Measurements from ENCODE around the gene ANO10. TPM values are rescaled to one million over a fixed set of nuclear protein-coding genes. Genes with fewer than 3 reads are reported as not detected.

The ANO10 gene
- total and polyA plus RNA-seq, 2 donors (not counting 1 experiment from before 2014, with no cell fraction given) = 1.9 to 10.6 TPM

DNA sequence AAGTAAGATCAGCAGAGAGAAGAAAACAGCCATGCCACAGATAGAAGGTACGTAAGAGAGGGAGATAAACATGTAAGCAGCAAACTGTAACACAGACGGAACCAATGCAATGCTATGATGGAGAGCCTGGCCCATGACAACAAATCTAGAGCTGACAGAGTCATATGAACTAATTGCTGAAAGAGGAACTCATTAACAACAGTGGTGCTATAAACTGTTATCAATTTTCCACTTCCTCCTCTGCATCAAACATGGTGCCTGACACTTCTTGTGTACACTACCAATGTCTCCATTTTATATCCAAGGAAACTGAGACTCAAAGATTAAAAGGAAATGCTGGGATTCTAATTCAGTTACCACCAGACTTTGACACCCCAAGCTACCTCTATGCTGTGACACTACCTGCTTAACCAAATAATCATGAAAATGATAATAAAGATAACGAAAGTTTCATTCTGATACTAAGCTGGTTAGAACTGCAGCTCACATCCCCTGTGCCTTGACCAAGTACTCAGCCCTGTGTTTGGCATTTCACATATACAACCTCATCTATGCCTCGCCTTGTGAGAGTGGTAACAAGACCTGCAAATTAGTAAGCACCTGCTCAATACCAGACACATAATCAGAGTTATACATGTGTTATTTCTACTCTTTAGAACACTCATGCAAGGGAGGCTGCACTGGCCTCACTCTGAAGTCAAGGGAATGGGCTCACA is 79.3 kb downstream of the ANO10 start:
- no peak overlapping the region for H3K27ac Mint-ChIP-seq
- WGBS (ENCODE audit: insufficient coverage) = 80% methylated on average over 1 of the region's 4 CpGs
- no peaks in the 10 kb centered on the region for H3K36me3 ChIP-seq (replicated peaks in 1 of 2; ENCODE audit: control extremely low read depth in 1 of 2, control insufficient read depth in 1 of 2, extremely low read depth in 1 of 2, insufficient read depth in 2 of 2, low read length in 1 of 2)
- no peak overlapping the region for H3K9ac ChIP-seq (ENCODE audit: low read length)
- H3K9me3 Mint-ChIP-seq (ENCODE audit: insufficient read depth) = no peaks in the 10 kb centered on the region
- DNase-seq (no peak), ATAC-seq (ENCODE audit: low read depth) (no peak)
- H3K27ac ChIP-seq (ENCODE audit: low read length in 2 of 2) = no peak overlapping the region
- no peaks in the 10 kb centered on the region for H3K79me2 ChIP-seq (ENCODE audit: control insufficient read depth, insufficient read depth, low read length)
- intact Hi-C loops (cut with micrococcal nuclease) = no loop called here
- H3K4me3 Mint-ChIP-seq = no peak overlapping the region
- no peaks in the 10 kb centered on the region for H4K20me1 ChIP-seq (ENCODE audit: control insufficient read depth, insufficient read depth, low read length, poor library complexity, severe bottlenecking)
- H2AFZ ChIP-seq (ENCODE audit: insufficient read depth, low read depth, low read length, poor library complexity, severe bottlenecking) = no peak overlapping the region
- no peak for TF ChIP-seq EZH2 (IDR thresholded peaks at IDR 0.05; ENCODE audit: borderline replicate concordance, insufficient read depth, low read depth, low read length, poor library complexity, severe bottlenecking)
- TF ChIP-seq, protein P1, sequence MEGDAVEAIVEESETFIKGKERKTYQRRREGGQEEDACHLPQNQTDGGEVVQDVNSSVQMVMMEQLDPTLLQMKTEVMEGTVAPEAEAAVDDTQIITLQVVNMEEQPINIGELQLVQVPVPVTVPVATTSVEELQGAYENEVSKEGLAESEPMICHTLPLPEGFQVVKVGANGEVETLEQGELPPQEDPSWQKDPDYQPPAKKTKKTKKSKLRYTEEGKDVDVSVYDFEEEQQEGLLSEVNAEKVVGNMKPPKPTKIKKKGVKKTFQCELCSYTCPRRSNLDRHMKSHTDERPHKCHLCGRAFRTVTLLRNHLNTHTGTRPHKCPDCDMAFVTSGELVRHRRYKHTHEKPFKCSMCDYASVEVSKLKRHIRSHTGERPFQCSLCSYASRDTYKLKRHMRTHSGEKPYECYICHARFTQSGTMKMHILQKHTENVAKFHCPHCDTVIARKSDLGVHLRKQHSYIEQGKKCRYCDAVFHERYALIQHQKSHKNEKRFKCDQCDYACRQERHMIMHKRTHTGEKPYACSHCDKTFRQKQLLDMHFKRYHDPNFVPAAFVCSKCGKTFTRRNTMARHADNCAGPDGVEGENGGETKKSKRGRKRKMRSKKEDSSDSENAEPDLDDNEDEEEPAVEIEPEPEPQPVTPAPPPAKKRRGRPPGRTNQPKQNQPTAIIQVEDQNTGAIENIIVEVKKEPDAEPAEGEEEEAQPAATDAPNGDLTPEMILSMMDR (IDR thresholded peaks at IDR 0.05) = no peak
- CTCF ChIA-PET = interaction anchor here (1.1 to 5.3 kb wide), 5 partner anchors 41 to 693 kb away, joined by 3 to 51 read pairs (median 5); no protein-coding TSS in a partner anchor
- H3K4me2 ChIP-seq (replicated peaks; ENCODE audit: low read depth, low read length, poor library complexity, severe bottlenecking) = no peak overlapping the region
- H3K4me3 ChIP-seq (ENCODE audit: control extremely low read depth in 1 of 5, extremely low read depth in 1 of 5, insufficient read depth in 1 of 5, low read depth in 2 of 5, low read length in 4 of 5) = no peak overlapping the region
- no peaks in the 10 kb centered on the region for H3K4me1 ChIP-seq (ENCODE audit: control insufficient read depth in 2 of 2, insufficient read depth in 2 of 2, low read length in 2 of 2)
- POLR2A ChIA-PET = no interaction called here
- H3K27me3 ChIP-seq (replicated peaks in 1 of 4; ENCODE audit: control extremely low read depth in 1 of 4, control insufficient read depth in 3 of 4, insufficient read depth in 4 of 4, low read length in 3 of 4) = no peaks in the 10 kb centered on the region
- H3K4me1 Mint-ChIP-seq = no peaks in the 10 kb centered on the region
- no peaks in the 10 kb centered on the region for H3K27me3 Mint-ChIP-seq
- H3K9me3 ChIP-seq (ENCODE audit: control extremely low read depth in 1 of 3, control insufficient read depth in 2 of 3, insufficient read depth in 1 of 3, low read length in 2 of 3) = no peaks in the 10 kb centered on the region

DNA sequence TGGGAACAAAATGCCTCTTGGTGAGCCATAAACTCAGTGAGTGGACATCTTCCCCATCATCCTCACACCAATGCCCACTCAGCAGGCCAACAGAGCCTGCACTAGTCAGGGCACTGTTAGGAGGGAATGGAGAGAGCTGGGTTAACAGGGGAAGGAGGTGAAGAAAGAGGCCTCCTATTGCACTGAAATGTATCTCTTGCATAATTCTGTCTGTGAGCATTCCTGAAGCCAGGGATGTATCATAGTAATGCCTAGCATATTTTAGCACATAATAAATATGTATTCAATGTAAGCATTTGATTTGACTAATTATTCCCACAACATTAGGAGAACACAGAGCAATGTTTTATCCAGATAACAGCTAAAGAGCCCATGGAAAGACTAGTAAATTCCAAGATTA is 81.2 kb downstream of the ANO10 start:
- H3K27me3 Mint-ChIP-seq = no peaks in the 10 kb centered on the region
- Histone ChIP-seq H3K27me3 (replicated peaks in 1 of 4; ENCODE audit: control extremely low read depth in 1 of 4, control insufficient read depth in 3 of 4, insufficient read depth in 4 of 4, low read length in 3 of 4) (no peaks in the 10 kb centered on the region), H3K27ac (ENCODE audit: low read length in 2 of 2) (no peak overlapping the region), H3K4me2 (replicated peaks; ENCODE audit: low read depth, low read length, poor library complexity, severe bottlenecking) (no peak overlapping the region), H3K36me3 (replicated peaks in 1 of 2; ENCODE audit: control extremely low read depth in 1 of 2, control insufficient read depth in 1 of 2, extremely low read depth in 1 of 2, insufficient read depth in 2 of 2, low read length in 1 of 2) (no peaks in the 10 kb centered on the region), H3K4me3 (ENCODE audit: control extremely low read depth in 1 of 5, extremely low read depth in 1 of 5, insufficient read depth in 1 of 5, low read depth in 2 of 5, low read length in 4 of 5) (no peak overlapping the region), H3K4me1 (ENCODE audit: control insufficient read depth in 2 of 2, insufficient read depth in 2 of 2, low read length in 2 of 2) (no peaks in the 10 kb centered on the region), H3K9ac (ENCODE audit: low read length) (no peak overlapping the region), H3K79me2 (ENCODE audit: control insufficient read depth, insufficient read depth, low read length) (no peaks in the 10 kb centered on the region), H3K9me3 (ENCODE audit: control extremely low read depth in 1 of 3, control insufficient read depth in 2 of 3, insufficient read depth in 1 of 3, low read length in 2 of 3) (no peaks in the 10 kb centered on the region), H4K20me1 (ENCODE audit: control insufficient read depth, insufficient read depth, low read length, poor library complexity, severe bottlenecking) (no peaks in the 10 kb centered on the region), H2AFZ (ENCODE audit: insufficient read depth, low read depth, low read length, poor library complexity, severe bottlenecking) (no peak overlapping the region)
- POLR2A ChIA-PET = no interaction called here
- H3K9me3 Mint-ChIP-seq (ENCODE audit: insufficient read depth) = no peaks in the 10 kb centered on the region
- H3K27ac Mint-ChIP-seq = no peak overlapping the region
- no peak overlapping the region for H3K4me3 Mint-ChIP-seq
- intact Hi-C loops (cut with micrococcal nuclease) = no loop called here
- no peak for TF ChIP-seq EZH2 (IDR thresholded peaks at IDR 0.05; ENCODE audit: borderline replicate concordance, insufficient read depth, low read depth, low read length, poor library complexity, severe bottlenecking)
- TF ChIP-seq, protein P1 (IDR thresholded peaks at IDR 0.05) = no peak
- H3K4me1 Mint-ChIP-seq = no peaks in the 10 kb centered on the region
- ATAC-seq (ENCODE audit: low read depth) = no peak
- CTCF ChIA-PET = interaction anchor here (1.4 to 2.0 kb wide), 2 partner anchors 658 to 661 kb away, joined by 4 to 9 read pairs; no protein-coding TSS in a partner anchor
- DNase-seq = no peak

All from B cell (primary cell).